Measurements from ENCODE around the gene COL4A2.

Gene COL4A2

GRCh38 chr13:110446575-110446890 lies 139.4 kb downstream of the COL4A2 start:
- Histone ChIP-seq H3K4me1 (ENCODE audit: control insufficient read depth in 2 of 2, insufficient read depth in 1 of 2, low read depth in 1 of 2, low read length in 2 of 2) (peaks cover 10 to 15% of the 10 kb centered on the region in 2 donors), H4K91ac (ENCODE audit: low read depth, low read length, poor library complexity) (no peak overlapping the region), H3K18ac (ENCODE audit: low read length) (no peak overlapping the region), H2BK5ac (ENCODE audit: low read length) (no peak overlapping the region), H2BK12ac (ENCODE audit: low read length) (no peak overlapping the region), H3K4ac (ENCODE audit: low read length) (no peak overlapping the region), H2BK120ac (ENCODE audit: low read depth, low read length) (no peak overlapping the region), H2BK15ac (ENCODE audit: low read length) (no peak overlapping the region), H3K9ac (ENCODE audit: low read depth, low read length, poor library complexity) (no peak overlapping the region), H3K36me3 (replicated peaks in 1 of 2; ENCODE audit: control insufficient read depth in 2 of 2, insufficient read depth in 2 of 2, low read length in 2 of 2) (peaks cover 22 to 93% of the 10 kb centered on the region in 2 donors), H3K14ac (ENCODE audit: low read length) (no peak overlapping the region), H2AFZ (ENCODE audit: low read length) (no peak overlapping the region), H3K27ac (replicated peaks; ENCODE audit: low read length) (no peak overlapping the region), H3K27me3 (ENCODE audit: control insufficient read depth in 3 of 3, insufficient read depth in 3 of 3, low read depth in 1 of 3, low read length in 3 of 3) (no peaks in the 10 kb centered on the region), H3K4me3 (ENCODE audit: low read length in 2 of 2) (no peak overlapping the region), H3K9me3 (replicated peaks in 1 of 2; ENCODE audit: control insufficient read depth in 2 of 2, insufficient read depth in 1 of 2, low read depth in 1 of 2, low read length in 2 of 2) (no peaks in the 10 kb centered on the region), H3K23ac (ENCODE audit: low read depth, low read length, poor library complexity) (no peak overlapping the region), H3K4me2 (ENCODE audit: insufficient read depth, low read length, poor library complexity, severe bottlenecking) (no peak overlapping the region), H2AK5ac (ENCODE audit: low read depth, low read length) (no peak overlapping the region), H4K8ac (ENCODE audit: low read depth, low read length) (no peak overlapping the region), H3K79me1 (ENCODE audit: low read depth, low read length) (no peaks in the 10 kb centered on the region)
- no CpG with 5 or more reads among the region's 4 CpGs for WGBS, 2 donors (ENCODE audit: extremely low coverage in 2 of 2, insufficient read length in 2 of 2, insufficient replicate concordance in 1 of 2)
- DNase-seq (ENCODE audit: low spot score): no peak

GRCh38 chr13:110447058-110447511 lies 140.0 kb downstream of the COL4A2 start:
- Histone ChIP-seq H3K27me3 (ENCODE audit: control insufficient read depth in 3 of 3, insufficient read depth in 3 of 3, low read depth in 1 of 3, low read length in 3 of 3) (no peaks in the 10 kb centered on the region), H2BK15ac (ENCODE audit: low read length) (no peak overlapping the region), H3K18ac (ENCODE audit: low read length) (no peak overlapping the region), H3K4me3 (ENCODE audit: low read length in 2 of 2) (no peak overlapping the region), H3K36me3 (replicated peaks in 1 of 2; ENCODE audit: control insufficient read depth in 2 of 2, insufficient read depth in 2 of 2, low read length in 2 of 2) (peaks cover 22 to 95% of the 10 kb centered on the region in 2 donors), H2BK5ac (ENCODE audit: low read length) (no peak overlapping the region), H3K4ac (ENCODE audit: low read length) (no peak overlapping the region), H3K9me3 (replicated peaks in 1 of 2; ENCODE audit: control insufficient read depth in 2 of 2, insufficient read depth in 1 of 2, low read depth in 1 of 2, low read length in 2 of 2) (no peaks in the 10 kb centered on the region), H2BK120ac (ENCODE audit: low read depth, low read length) (no peak overlapping the region), H3K4me1 (ENCODE audit: control insufficient read depth in 2 of 2, insufficient read depth in 1 of 2, low read depth in 1 of 2, low read length in 2 of 2) (peaks cover 10 to 15% of the 10 kb centered on the region in 2 donors), H2AK5ac (ENCODE audit: low read depth, low read length) (no peak overlapping the region), H3K4me2 (ENCODE audit: insufficient read depth, low read length, poor library complexity, severe bottlenecking) (no peak overlapping the region), H4K8ac (ENCODE audit: low read depth, low read length) (no peak overlapping the region), H3K14ac (ENCODE audit: low read length) (no peak overlapping the region), H2AFZ (ENCODE audit: low read length) (no peak overlapping the region), H3K9ac (ENCODE audit: low read depth, low read length, poor library complexity) (no peak overlapping the region), H3K79me1 (ENCODE audit: low read depth, low read length) (no peaks in the 10 kb centered on the region), H4K91ac (ENCODE audit: low read depth, low read length, poor library complexity) (no peak overlapping the region), H3K23ac (ENCODE audit: low read depth, low read length, poor library complexity) (no peak overlapping the region), H2BK12ac (ENCODE audit: low read length) (no peak overlapping the region), H3K27ac (replicated peaks; ENCODE audit: low read length) (no peak overlapping the region)
- WGBS, 2 donors (ENCODE audit: extremely low coverage in 2 of 2, insufficient read length in 2 of 2, insufficient replicate concordance in 1 of 2): no CpG with 5 or more reads among the region's 12 CpGs
- DNase-seq (ENCODE audit: low spot score): no peak

GRCh38 chr13:110447801-110448200 lies 140.7 kb downstream of the COL4A2 start:
- H4K91ac ChIP-seq (ENCODE audit: low read depth, low read length, poor library complexity): no peak overlapping the region
- no peak overlapping the region for H3K4me3 ChIP-seq (ENCODE audit: low read length in 2 of 2)
- peaks cover 20 to 93% of the 10 kb centered on the region in 2 donors for H3K36me3 ChIP-seq (replicated peaks in 1 of 2; ENCODE audit: control insufficient read depth in 2 of 2, insufficient read depth in 2 of 2, low read length in 2 of 2)
- H4K8ac ChIP-seq (ENCODE audit: low read depth, low read length): no peak overlapping the region
- no peaks in the 10 kb centered on the region for H3K9me3 ChIP-seq (replicated peaks in 1 of 2; ENCODE audit: control insufficient read depth in 2 of 2, insufficient read depth in 1 of 2, low read depth in 1 of 2, low read length in 2 of 2)
- no peak overlapping the region for H3K27ac ChIP-seq (replicated peaks; ENCODE audit: low read length)
- no peak overlapping the region for H2BK15ac ChIP-seq (ENCODE audit: low read length)
- peaks cover 7% of the 10 kb centered on the region in 2 donors for H3K4me1 ChIP-seq (ENCODE audit: control insufficient read depth in 2 of 2, insufficient read depth in 1 of 2, low read depth in 1 of 2, low read length in 2 of 2)
- H2BK12ac ChIP-seq (ENCODE audit: low read length): no peak overlapping the region
- no peak overlapping the region for H2BK120ac ChIP-seq (ENCODE audit: low read depth, low read length)
- no peaks in the 10 kb centered on the region for H3K79me1 ChIP-seq (ENCODE audit: low read depth, low read length)
- no peak overlapping the region for H3K14ac ChIP-seq (ENCODE audit: low read length)
- H3K18ac ChIP-seq (ENCODE audit: low read length): no peak overlapping the region
- H3K4me2 ChIP-seq (ENCODE audit: insufficient read depth, low read length, poor library complexity, severe bottlenecking): no peak overlapping the region
- no peak overlapping the region for H2AFZ ChIP-seq (ENCODE audit: low read length)
- no peak overlapping the region for H2BK5ac ChIP-seq (ENCODE audit: low read length)
- WGBS, 2 donors (ENCODE audit: extremely low coverage in 2 of 2, insufficient read length in 2 of 2, insufficient replicate concordance in 1 of 2): no CpG with 5 or more reads among the region's 9 CpGs
- H3K4ac ChIP-seq (ENCODE audit: low read length): no peak overlapping the region
- no peak for DNase-seq (ENCODE audit: low spot score)
- H3K27me3 ChIP-seq (ENCODE audit: control insufficient read depth in 3 of 3, insufficient read depth in 3 of 3, low read depth in 1 of 3, low read length in 3 of 3): no peaks in the 10 kb centered on the region
- no peak overlapping the region for H2AK5ac ChIP-seq (ENCODE audit: low read depth, low read length)
- no peak overlapping the region for H3K23ac ChIP-seq (ENCODE audit: low read depth, low read length, poor library complexity)
- no peak overlapping the region for H3K9ac ChIP-seq (ENCODE audit: low read depth, low read length, poor library complexity)

GRCh38 chr13:110448230-110448629 lies 141.1 kb downstream of the COL4A2 start:
- Histone ChIP-seq H2BK5ac (ENCODE audit: low read length) (no peak overlapping the region), H3K27me3 (ENCODE audit: control insufficient read depth in 3 of 3, insufficient read depth in 3 of 3, low read depth in 1 of 3, low read length in 3 of 3) (no peaks in the 10 kb centered on the region), H2BK15ac (ENCODE audit: low read length) (no peak overlapping the region), H2BK12ac (ENCODE audit: low read length) (no peak overlapping the region), H3K36me3 (replicated peaks in 1 of 2; ENCODE audit: control insufficient read depth in 2 of 2, insufficient read depth in 2 of 2, low read length in 2 of 2) (peaks cover 20 to 93% of the 10 kb centered on the region in 2 donors), H3K14ac (ENCODE audit: low read length) (no peak overlapping the region), H2AK5ac (ENCODE audit: low read depth, low read length) (no peak overlapping the region), H2BK120ac (ENCODE audit: low read depth, low read length) (no peak overlapping the region), H3K4me3 (ENCODE audit: low read length in 2 of 2) (no peak overlapping the region), H3K18ac (ENCODE audit: low read length) (no peak overlapping the region), H3K9me3 (replicated peaks in 1 of 2; ENCODE audit: control insufficient read depth in 2 of 2, insufficient read depth in 1 of 2, low read depth in 1 of 2, low read length in 2 of 2) (no peaks in the 10 kb centered on the region), H3K4me1 (ENCODE audit: control insufficient read depth in 2 of 2, insufficient read depth in 1 of 2, low read depth in 1 of 2, low read length in 2 of 2) (peaks cover 3 to 5% of the 10 kb centered on the region in 2 donors), H3K23ac (ENCODE audit: low read depth, low read length, poor library complexity) (no peak overlapping the region), H3K4ac (ENCODE audit: low read length) (no peak overlapping the region), H4K8ac (ENCODE audit: low read depth, low read length) (no peak overlapping the region), H2AFZ (ENCODE audit: low read length) (no peak overlapping the region), H3K79me1 (ENCODE audit: low read depth, low read length) (no peaks in the 10 kb centered on the region), H3K9ac (ENCODE audit: low read depth, low read length, poor library complexity) (no peak overlapping the region), H3K4me2 (ENCODE audit: insufficient read depth, low read length, poor library complexity, severe bottlenecking) (no peak overlapping the region), H3K27ac (replicated peaks; ENCODE audit: low read length) (no peak overlapping the region), H4K91ac (ENCODE audit: low read depth, low read length, poor library complexity) (no peak overlapping the region)
- WGBS, 2 donors (ENCODE audit: extremely low coverage in 2 of 2, insufficient read length in 2 of 2, insufficient replicate concordance in 1 of 2): no CpG with 5 or more reads among the region's 8 CpGs
- no peak for DNase-seq (ENCODE audit: low spot score)
